ENCODE measurements around the gene NRXN3. TPM values are rescaled to one million over a fixed set of nuclear protein-coding genes. Genes with fewer than 3 reads are reported as not detected.

The NRXN3 gene
- polyA plus RNA-seq, 1 of the 3 experiments (the other 2 are of a cell fraction) = 1.6 TPM

DNA sequence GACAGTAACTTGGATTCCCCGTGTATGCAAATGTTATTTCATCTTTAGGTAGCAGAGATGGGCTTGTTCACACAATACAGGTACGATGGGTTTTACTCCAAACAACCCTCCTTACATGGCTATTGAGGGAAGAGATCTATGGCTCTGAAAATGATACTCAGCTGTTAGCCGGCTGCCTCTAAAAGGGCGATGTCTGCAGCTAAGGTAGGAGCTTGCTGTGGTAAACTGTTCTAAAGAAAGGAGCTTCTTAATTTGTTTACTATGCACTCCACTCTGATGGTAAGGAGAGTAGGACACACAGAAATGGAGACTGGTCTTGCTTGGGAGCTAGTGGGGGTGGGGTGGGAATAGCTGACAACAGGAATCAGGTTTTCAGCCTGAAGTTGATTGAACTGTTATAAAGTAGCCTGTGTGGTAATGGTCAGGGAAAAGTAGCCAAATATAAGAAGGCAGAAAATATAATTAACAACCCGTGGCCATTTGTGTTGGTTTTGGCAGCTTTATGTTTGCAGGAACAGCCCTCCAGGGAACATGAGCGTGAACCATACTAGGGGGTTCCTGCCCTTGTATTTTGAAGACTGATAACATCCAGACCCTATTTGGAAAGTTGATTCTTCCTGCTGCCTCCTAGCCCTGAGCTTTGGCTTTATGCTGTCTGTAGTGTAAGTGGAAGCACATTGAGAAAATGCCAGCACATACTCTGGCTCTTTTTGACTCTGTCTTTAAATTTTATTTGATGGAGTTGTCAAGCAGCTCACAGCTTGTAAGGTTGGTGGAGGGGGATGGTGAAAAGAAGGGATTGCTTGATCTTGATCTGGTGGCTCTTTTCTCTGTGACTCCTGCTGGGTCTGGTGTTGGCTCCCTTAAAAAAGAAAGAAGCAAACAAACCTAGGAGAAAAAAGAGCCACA lies 1111.3 kb downstream of the NRXN3 start:
- Histone ChIP-seq H3K79me2 (ENCODE audit: insufficient read depth) (no peaks in the 10 kb centered on the region), H4K20me1 (ENCODE audit: insufficient read depth) (no peaks in the 10 kb centered on the region), H3K4me1 (ENCODE audit: control insufficient read depth in 1 of 2, insufficient read depth in 2 of 2, low read depth in 1 of 2, low read length in 1 of 2) (peaks cover 0 to 11% of the 10 kb centered on the region in 2 experiments; a peak in 1 of 4 replicates), H3K4me2 (peak overlapping the region; percentile 95), H3K9me3 (no peaks in the 10 kb centered on the region), H3K36me3 (replicated peaks in 1 of 2; ENCODE audit: control insufficient read depth in 1 of 2, insufficient read depth in 2 of 2, low read length in 1 of 2) (no peaks in the 10 kb centered on the region), H3K9me2 (no peaks in the 10 kb centered on the region), H3K9ac (no peak overlapping the region), H3K27ac (ENCODE audit: low read depth in 2 of 2, low read length in 1 of 2) (no peak overlapping the region), H3F3A (replicated peaks; ENCODE audit: insufficient read depth) (no peaks in the 10 kb centered on the region), H3K4me3 (ENCODE audit: low read depth in 2 of 2, low read length in 1 of 2) (peak overlapping the region in 1 of 2 experiments; percentile 75; a peak in 1 of 4 replicates), H3K27me3 (ENCODE audit: insufficient read depth) (no peaks in the 10 kb centered on the region), H2AFZ (ENCODE audit: low read depth) (no peak overlapping the region)
- CTCF ChIA-PET = interaction anchor here (1.2 kb wide), 1 partner anchor 9 kb away, joined by 4 read pairs; no protein-coding TSS in a partner anchor
- POLR2A ChIA-PET = no interaction called here
- 10% methylated on average over 6 of the region's 6 CpGs for WGBS (ENCODE audit: low lambda C conversion rate)
- no peak for DNase-seq
- TF ChIP-seq, protein P1, sequence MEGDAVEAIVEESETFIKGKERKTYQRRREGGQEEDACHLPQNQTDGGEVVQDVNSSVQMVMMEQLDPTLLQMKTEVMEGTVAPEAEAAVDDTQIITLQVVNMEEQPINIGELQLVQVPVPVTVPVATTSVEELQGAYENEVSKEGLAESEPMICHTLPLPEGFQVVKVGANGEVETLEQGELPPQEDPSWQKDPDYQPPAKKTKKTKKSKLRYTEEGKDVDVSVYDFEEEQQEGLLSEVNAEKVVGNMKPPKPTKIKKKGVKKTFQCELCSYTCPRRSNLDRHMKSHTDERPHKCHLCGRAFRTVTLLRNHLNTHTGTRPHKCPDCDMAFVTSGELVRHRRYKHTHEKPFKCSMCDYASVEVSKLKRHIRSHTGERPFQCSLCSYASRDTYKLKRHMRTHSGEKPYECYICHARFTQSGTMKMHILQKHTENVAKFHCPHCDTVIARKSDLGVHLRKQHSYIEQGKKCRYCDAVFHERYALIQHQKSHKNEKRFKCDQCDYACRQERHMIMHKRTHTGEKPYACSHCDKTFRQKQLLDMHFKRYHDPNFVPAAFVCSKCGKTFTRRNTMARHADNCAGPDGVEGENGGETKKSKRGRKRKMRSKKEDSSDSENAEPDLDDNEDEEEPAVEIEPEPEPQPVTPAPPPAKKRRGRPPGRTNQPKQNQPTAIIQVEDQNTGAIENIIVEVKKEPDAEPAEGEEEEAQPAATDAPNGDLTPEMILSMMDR (IDR thresholded peaks at IDR 0.05) = no peak
- no peak for TF ChIP-seq SIN3A (IDR thresholded peaks at IDR 0.05; ENCODE audit: borderline replicate concordance, low read depth, low read length)
- TF ChIP-seq JUND (IDR thresholded peaks at IDR 0.05) = no peak
- TF ChIP-seq PBX3 (IDR thresholded peaks at IDR 0.05) = no peak
- no peak for TF ChIP-seq SMC3 (IDR thresholded peaks at IDR 0.05; ENCODE audit: low read depth, low read length)
- no peak for TF ChIP-seq TAF1 (IDR thresholded peaks at IDR 0.05; ENCODE audit: borderline replicate concordance, low read depth, low read length)
- no peak for TF ChIP-seq USF2 (IDR thresholded peaks at IDR 0.05; ENCODE audit: borderline replicate concordance, low read depth, low read length)
- no peak for TF ChIP-seq EP300 (IDR thresholded peaks at IDR 0.05; ENCODE audit: borderline replicate concordance in 1 of 2, low read depth in 1 of 2, low read length in 1 of 2)
- TF ChIP-seq TEAD4 (IDR thresholded peaks at IDR 0.05; ENCODE audit: borderline replicate concordance, insufficient read depth) = no peak
- TF ChIP-seq FOXJ3 (CRISPR knock-in tag; IDR thresholded peaks at IDR 0.05) = no peak
- no peak for TF ChIP-seq ELF1 (IDR thresholded peaks at IDR 0.05)
- no peak for TF ChIP-seq EZH2phosphoT487 (IDR thresholded peaks at IDR 0.05; ENCODE audit: borderline replicate concordance, low read depth)
- no peak for TF ChIP-seq RAD21 (IDR thresholded peaks at IDR 0.05; ENCODE audit: low read length)
- TF ChIP-seq NFIC (IDR thresholded peaks at IDR 0.05; ENCODE audit: borderline replicate concordance) = no peak
- TF ChIP-seq FOSL2 (IDR thresholded peaks at IDR 0.05; ENCODE audit: borderline replicate concordance, low read depth) = no peak

Measured in SK-N-SH (cell line).